ENCODE data around the gene SLC22A23.

SLC22A23 gene

GRCh38 chr6:3336066-3336786 lies 120.6 kb downstream of the SLC22A23 start:
- no peak for DNase-seq (ENCODE audit: low read depth, low spot score)

DNA sequence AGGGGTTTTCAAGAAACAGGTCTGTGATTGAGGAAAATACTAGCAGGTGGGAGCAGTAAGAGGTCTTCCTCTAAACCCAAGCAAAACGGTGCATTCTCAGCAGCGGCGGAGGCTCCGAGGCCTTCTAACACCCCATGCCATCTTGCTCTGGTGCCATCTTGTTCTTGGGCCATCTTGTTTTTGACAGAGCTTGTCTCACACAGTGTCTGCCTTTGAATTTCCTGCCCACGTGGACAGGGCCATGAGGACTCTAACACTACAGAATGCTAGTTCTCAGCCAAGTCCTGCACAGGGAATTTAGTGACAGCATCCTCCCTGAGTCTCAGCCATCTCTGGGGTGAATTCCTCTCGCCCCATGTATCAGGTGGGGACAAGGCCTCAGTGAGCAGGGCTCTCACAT lies 121.7 kb downstream of the SLC22A23 start:
- DNase-seq (ENCODE audit: low read depth, low spot score): no peak

- no peak for DNase-seq (ENCODE audit: low read depth, low spot score)
Observed at GRCh38 chr6:3334555-3334954, 122.3 kb downstream of the SLC22A23 start.

DNA sequence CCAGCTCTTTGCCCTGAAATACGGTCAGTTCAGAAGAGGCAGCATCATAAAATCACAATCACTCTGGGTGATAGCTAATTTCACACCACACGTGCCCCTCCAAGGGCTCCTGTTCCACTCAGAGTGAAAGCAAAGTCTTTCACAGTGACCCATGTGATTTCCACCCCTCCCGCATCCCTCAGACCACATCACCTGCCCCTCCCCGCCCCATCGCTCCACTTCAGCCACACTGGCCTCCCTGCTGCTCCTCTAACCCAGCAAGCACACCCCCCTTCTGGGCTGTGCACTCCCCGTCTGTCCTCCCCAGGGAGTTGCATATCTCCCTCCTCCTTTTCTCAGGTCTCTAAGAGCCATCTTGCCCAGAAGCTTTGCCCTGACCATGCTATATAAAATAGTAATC lies 123.6 kb downstream of the SLC22A23 start:
- DNase-seq (ENCODE audit: low read depth, low spot score): no peak

GRCh38 chr6:3331971-3332370 lies 124.9 kb downstream of the SLC22A23 start:
- no peak for DNase-seq (ENCODE audit: low read depth, low spot score)

- no peak for DNase-seq (ENCODE audit: low read depth, low spot score)
Observed at GRCh38 chr6:3331494-3331893, 125.4 kb downstream of the SLC22A23 start.

GRCh38 chr6:3330199-3330598 lies 126.7 kb downstream of the SLC22A23 start:
- no peak for DNase-seq (ENCODE audit: low read depth, low spot score)

DNA sequence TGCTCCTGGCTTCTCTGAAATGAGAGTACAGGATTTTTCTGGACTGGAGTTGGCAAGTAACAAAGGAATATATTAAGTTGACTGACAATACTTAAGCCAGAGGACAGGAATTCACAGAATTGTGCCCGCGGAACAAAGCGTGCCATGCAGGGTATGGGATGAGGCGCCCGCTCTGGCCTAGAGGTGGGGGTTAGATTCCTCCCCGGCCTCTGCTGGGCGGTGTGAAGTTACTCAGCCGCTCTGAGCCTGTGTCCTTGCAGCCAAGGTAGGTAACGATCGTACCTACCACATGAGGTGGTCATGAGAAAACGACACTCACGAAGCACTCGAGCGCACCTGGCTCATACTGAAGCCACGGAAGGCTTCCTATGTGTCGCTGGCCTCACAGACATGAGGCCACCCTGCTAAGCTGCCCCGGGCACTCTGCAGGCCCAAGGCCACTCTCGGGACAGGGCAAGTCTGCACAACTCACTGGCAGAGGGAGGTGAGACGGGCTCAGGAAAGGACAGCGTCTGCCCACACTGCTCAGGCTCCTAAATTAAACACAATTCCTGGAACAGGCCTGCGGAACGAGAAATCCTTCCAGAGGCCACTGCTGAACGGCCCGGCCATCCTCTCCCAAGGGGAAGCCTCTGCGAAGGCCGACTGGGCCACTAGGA lies 127.3 kb downstream of the SLC22A23 start:
- DNase-seq (ENCODE audit: low read depth, low spot score): no peak

- DNase-seq (ENCODE audit: low read depth, low spot score): no peak
Observed at GRCh38 chr6:3328796-3329195, 128.1 kb downstream of the SLC22A23 start.

DNA sequence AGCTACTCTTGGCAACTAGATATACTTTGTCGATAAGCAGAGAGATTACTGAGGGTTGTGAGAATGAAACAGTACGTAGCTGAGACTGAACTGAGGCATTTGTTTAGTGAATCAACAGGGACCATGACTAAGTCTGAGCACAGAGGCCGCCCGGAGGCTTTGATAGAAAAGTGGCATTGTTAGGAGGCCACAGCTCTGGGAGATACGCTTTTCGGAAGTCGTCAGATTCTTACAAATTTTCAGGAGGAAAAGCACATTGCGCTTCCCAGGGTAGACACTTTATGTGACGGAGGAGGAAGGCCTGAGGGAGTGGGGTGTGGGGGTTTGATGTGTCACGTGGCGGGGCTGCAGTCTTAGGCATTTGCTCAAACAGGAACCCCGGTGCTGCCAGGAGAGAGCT lies 128.7 kb downstream of the SLC22A23 start:
- no peak for DNase-seq (ENCODE audit: low read depth, low spot score)

DNA sequence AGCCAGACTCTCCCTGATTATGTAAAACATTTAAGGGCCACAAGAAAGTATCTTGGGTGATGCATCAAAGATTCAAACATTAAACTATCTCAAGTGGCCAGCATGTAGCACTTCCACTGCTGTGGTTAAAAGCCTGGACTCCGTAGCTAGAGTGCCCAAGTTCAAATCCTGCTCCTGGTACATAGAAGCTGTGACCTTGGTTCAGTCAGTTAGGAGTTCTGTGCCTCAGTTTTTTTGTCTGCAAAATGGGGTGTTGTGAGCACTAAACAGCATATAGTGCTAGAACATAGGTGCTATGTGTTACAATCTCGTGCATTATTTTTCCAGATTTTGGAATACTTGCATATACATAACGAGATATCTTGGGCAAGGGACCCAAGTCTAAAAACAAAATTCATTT lies 129.4 kb downstream of the SLC22A23 start:
- DNase-seq (ENCODE audit: low read depth, low spot score): no peak

GRCh38 chr6:3326981-3327380 lies 129.9 kb downstream of the SLC22A23 start:
- DNase-seq (ENCODE audit: low read depth, low spot score): no peak

DNA sequence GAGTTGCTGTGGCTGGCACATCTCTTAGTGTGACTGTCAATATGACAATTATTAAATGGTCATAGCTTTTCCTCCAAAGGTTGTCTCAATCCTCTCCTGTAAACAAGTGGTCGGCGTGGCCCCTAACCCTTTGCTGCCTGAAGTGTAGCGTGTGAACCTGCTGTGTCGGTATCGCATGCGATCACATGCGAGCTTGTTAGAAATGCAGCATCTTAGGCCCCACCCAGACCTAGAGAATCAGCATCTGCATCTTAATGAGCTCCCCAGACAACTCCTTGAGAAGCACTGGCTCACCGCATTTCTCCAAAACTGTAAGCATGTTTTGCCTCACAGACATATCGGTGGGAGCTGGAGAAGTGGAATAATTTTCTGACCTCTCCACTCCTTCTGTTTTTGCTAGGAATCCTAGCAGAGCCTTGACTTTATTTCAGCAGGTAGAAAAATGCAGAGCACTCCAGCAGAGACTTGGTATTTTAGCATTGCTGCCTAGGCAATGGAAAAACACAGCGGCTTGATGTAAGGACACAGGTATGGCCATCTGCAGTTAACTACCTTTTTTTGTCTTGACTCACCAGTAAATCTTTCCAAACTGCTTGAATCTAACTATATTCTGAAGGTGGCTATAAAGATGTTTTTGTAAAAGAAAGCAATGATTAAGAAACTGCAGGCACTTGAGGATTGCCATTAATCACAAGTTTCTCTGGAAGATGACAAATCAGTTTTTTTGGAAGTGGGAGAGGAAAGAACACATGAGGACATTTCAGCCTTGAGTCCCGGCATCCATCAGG lies 130.5 kb downstream of the SLC22A23 start:
- DNase-seq (ENCODE audit: low read depth, low spot score): no peak

GRCh38 chr6:3325210-3325609 lies 131.6 kb downstream of the SLC22A23 start:
- no peak for DNase-seq (ENCODE audit: low read depth, low spot score)

DNA sequence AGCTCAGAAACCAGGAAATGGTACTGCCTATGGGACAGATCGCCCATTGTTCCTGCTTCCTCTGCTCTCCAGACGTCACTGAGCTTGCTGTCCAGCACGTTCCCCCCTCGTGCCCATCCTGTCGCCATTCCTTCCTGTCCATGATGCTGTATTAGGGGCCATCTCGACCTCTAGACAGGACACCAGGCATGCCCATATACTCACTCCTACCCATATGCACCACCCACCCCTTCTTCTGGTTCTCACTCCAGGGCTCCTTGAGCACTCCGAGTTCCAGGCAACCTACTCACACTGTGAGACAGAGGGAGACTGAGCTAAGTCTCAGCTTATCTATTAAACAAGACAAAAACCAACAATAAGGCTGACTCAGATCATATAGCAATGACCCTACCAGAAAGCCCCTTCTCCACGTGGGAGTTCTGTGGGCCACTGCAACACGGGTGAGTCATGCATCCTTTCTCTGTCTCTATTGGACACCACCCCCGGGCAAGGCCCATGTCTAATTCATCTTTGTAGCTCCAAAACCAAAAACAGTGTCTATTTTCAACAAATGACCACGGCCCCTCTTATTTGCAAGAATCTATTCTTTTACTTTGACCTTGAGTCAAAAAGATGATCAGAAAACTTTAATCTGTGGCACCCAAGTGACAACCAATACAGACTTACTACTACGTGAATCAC lies 132.4 kb downstream of the SLC22A23 start:
- no peak for DNase-seq (ENCODE audit: low read depth, low spot score)

DNA sequence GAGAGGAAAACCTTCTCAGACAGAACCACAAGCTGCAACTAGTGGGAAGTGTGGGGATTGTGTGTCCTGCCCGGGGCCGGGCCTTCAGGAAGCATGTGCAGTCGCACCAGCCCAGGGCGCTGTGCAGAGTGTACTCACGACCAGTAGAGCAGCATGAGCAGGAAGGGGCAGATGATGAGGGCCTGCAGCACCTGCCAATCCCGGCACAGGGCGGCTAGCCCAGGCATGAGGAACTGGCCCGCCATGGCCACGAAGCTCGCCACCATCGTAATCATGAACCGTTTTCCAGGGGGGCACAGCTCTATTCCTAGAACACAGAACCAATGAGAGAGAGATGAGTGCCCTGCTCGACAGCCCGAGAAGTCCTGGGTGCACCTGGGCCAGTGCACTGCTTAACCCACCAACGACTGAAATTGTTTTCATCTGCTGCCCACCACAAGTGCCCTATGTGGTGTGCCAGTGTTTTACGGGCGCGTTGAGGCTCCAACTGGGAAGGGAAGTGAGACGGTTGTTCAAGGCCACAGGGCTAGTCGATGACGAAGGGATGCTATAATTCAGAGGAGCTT lies 133.1 kb downstream of the SLC22A23 start:
- no peak for DNase-seq (ENCODE audit: low read depth, low spot score)

DNA sequence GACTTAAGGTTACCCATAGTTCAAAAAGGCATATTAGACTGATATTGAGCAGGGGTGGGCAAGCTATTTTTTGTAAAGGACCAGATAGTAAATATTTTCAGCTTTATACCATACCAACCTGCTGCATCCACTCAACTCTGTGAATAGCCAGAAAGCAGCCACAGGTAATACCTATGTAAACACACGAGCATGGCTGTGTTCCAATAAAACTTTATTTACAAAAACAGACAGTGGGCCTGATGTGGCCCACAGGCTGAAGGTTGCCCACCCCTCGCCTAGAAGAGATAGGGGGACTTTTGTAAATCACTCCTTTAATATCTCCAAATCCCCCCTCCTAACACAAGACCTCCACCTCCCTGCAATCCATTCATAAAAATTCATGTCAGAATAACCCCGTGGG lies 133.7 kb downstream of the SLC22A23 start:
- no peak for DNase-seq (ENCODE audit: low read depth, low spot score)

GRCh38 chr6:3322366-3322890 lies 134.4 kb downstream of the SLC22A23 start:
- DNase-seq (ENCODE audit: low read depth, low spot score): no peak

DNA sequence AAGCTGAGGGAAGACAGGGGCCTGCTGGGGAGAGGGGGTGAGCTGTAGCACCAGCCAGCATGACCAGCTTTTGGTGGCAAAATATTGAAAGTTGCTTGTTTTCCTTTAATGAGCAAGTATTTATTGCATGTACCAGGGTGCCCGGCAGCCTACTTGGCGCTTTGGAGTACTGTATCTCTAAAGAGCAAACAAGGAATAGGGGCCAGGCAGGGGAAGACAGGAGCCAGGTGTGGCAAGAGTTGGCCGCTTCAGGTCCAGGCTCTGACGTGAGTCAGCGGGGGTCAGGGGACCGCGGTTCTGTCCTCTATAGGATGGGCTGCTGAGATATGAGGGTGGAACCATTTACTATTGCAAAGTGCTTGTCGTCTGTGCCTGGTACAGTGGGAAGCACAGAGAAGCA lies 135.0 kb downstream of the SLC22A23 start:
- no peak for DNase-seq (ENCODE audit: low read depth, low spot score)

DNA sequence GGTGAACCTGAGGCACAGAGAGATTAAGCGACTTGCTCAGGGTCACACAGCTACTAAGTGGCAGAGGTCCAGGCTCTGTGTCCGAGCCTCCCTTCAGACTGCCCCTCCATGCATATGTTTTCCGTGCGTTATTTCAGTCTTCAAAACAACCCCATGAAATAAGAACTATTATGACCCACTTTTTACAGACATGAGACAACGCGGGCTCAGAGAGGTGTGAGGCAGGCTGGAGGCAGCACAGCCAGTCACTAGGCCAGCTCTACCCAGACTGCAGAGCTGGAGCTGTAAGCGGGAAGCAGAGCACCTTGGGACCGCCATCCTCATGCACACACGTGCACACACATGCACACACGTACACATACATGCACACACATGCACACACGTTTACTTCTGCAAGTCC lies 135.8 kb downstream of the SLC22A23 start:
- no peak for DNase-seq (ENCODE audit: low read depth, low spot score)

DNA sequence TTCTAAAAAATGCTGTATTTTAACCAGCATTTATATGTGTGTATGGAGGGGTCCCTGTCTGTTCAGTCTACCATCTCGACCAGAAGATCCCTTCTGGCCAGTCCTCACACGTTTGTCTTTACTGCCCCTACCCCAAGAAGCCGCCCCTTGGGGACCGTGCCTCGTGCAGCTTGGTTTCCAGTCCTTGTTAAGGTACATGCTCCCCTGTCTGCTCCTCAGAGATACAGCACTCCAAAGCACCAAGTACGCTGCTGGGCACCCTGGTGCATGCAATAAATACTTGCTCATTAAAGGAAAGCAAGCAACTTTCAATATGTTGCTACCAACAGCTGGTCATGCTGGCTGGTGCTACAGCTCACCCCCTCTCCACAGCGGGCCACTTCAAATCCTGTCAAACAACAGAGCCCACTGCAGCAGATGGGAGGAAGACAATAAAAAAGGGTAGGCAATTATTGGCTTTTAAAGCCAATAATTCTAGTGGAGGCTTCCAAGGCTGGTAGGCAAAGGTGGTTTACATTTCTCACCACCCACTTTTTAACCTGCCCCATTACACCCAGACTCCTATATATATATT lies 136.5 kb downstream of the SLC22A23 start:
- DNase-seq (ENCODE audit: low read depth, low spot score): no peak

All from brain pericyte (primary cell).